DMS114 treated with DMSO at 0.1 percent for 48 hours (cell line): ENCODE results near the gene RCL1.

Experiments used
- DNase-seq: peaks from one replicate; lab custom pipeline; 2025; ENCODE audit not compliant: unreplicated experiment; lab: John Stamatoyannopoulos, UW

RCL1 gene

GRCh38 chr9:4810565-4810964 is 17.8 kb downstream of the RCL1 start:
- no peak for DNase-seq

- DNase-seq = no peak
Observed at GRCh38 chr9:4811824-4812223, 19.1 kb downstream of the RCL1 start.

- DNase-seq = no peak
Observed at GRCh38 chr9:4812858-4813257, 20.1 kb downstream of the RCL1 start.

- DNase-seq = no peak
Observed at GRCh38 chr9:4814913-4815312, 22.2 kb downstream of the RCL1 start.

- DNase-seq = no peak
Observed at GRCh38 chr9:4815381-4815956, 22.7 kb downstream of the RCL1 start.

GRCh38 chr9:4820168-4820567 is 27.4 kb downstream of the RCL1 start:
- DNase-seq = no peak

GRCh38 chr9:4821133-4821532 is 28.4 kb downstream of the RCL1 start:
- no peak for DNase-seq

GRCh38 chr9:4822057-4822456 is 29.3 kb downstream of the RCL1 start:
- no peak for DNase-seq

- DNase-seq = no peak
Observed at GRCh38 chr9:4826417-4827166, 33.8 kb downstream of the RCL1 start.

- no peak for DNase-seq
Observed at GRCh38 chr9:4827224-4827623, 34.5 kb downstream of the RCL1 start.

- no peak for DNase-seq
Observed at GRCh38 chr9:4828761-4829160, 36.0 kb downstream of the RCL1 start.

- DNase-seq = no peak
Observed at GRCh38 chr9:4829969-4830368, 37.2 kb downstream of the RCL1 start.

- DNase-seq = no peak
Observed at GRCh38 chr9:4830699-4831098, 38.0 kb downstream of the RCL1 start.

- no peak for DNase-seq
Observed at GRCh38 chr9:4831119-4831518, 38.4 kb downstream of the RCL1 start.

GRCh38 chr9:4831944-4832343 is 39.2 kb downstream of the RCL1 start:
- DNase-seq = no peak

- no peak for DNase-seq
Observed at GRCh38 chr9:4832786-4833579, 40.2 kb downstream of the RCL1 start.

GRCh38 chr9:4833781-4834560 is 41.2 kb downstream of the RCL1 start:
- DNase-seq = no peak

GRCh38 chr9:4836676-4837075 is 43.9 kb downstream of the RCL1 start:
- no peak for DNase-seq

- no peak for DNase-seq
Observed at GRCh38 chr9:4837261-4838188, 44.8 kb downstream of the RCL1 start.

GRCh38 chr9:4838189-4838546 is 45.4 kb downstream of the RCL1 start:
- no peak for DNase-seq
